ENCODE results near the gene SYT17.

SYT17 gene

DNA sequence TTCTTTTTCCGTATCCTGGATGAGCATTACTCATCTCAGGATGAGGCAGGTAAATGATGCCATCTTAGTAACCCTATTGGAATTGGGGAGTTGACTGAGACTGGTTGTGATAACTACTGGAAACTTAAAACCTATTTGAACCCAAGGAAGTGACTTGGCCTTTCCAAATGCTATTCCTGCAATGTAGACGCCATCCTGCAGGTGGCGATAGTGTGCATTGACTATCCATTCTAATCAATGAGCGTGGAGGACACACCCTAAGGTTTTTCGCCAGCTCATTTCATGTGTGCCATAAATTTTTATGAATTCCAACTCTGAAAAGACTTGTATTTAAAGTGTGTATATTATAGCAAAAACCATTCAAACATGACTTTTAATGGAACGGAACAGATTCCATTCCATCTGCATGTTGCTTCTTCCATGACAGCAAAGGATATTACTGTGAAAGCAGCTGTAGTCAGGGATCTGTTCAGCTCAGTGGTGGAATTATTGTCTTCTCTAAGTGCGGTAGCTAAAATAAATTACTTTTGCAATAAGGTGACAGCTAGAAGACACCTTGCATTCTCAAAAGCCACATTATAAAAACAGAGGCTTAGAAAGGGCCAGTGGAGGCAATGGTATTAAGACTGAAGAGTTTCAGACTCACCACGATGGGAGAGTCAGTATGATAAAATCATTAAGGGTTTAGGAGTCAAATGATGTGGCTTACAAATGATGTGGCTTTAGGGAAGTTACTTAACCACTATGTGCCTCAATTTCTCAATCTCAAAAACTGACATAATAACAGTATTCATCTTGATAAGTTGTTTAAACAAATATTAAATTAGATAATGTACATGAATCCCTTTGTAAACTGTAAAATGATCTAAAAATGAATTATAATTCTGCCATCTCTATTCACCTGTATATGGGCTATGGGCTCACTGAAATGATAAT is 55.5 kb downstream of the SYT17 start:
- no peak for DNase-seq

DNA sequence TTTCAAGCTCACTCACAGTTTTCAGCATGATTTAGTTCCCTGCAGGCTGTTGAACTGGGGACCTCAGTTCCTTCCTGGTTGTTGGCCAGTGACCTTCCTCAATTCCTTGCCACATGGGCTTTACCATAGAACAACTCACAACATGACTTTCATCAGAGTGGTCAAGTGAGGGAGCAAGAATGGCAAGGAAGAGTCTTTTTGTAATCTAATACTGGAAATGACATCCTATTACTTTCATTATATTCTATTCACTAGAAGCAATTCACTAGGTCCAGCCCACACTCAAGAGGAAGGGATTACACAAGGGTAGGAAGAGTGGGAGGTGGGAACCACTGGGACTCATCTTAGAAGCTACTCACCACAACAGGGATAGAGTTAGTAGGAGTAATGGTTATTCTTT is 57.6 kb downstream of the SYT17 start:
- no peak for DNase-seq

DNA sequence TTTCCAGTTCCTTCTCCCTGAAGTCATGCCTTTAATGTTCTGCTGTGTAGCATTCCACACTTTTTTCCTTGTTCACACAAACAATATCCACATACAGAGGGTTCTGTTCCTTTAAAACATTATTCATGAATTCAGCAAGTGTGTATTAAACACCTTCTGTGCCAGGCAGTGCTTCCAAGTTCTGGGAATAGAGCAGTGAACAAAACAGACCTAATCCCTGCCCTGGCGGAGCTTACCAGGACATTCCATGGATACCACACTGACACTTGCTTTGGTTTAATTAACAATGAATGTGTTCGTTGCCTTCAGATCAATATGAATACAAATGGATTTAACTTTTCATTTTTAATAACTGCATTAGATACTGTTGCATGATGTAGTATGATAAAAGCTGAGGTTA is 59.6 kb downstream of the SYT17 start:
- no peak for DNase-seq

DNA sequence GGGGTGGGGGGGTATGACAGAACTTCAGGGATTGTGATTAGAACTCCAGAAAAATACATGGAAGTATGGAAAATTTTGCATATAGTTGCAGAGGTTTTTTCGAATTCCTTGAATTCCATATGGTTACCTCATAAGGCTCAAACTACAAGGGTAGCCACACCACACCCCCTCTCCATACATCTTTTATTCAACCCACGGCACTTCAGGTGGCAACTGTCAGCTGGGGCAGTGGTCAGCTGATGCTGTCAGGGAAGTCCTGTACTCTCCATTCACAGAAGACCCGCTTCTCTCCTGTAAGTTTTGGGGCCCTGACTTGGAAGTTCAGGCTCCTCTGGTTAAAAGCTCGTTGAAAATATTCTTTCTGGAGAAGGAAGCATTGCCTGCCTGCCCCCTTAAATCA is 60.0 kb downstream of the SYT17 start:
- no peak for DNase-seq

DNA sequence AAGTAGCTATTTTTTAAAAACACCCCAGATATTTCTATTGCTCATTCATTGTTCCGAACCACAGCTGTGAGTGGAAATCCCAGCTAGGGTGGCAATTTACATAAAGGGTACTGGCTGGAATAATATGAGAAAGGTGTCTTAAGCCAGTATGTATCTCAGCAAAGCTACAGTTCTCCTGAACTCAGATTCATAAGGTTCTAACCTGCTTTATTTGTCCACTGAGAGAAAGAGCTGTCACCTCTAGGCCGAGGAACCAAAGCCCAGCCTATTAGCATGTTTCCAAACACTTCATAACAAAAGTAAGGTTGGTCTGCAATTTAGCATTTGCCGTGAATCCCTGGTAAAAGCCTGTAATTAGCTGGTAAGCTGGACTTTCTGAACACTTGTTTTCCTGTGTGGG is 60.5 kb downstream of the SYT17 start:
- no peak for DNase-seq

DNA sequence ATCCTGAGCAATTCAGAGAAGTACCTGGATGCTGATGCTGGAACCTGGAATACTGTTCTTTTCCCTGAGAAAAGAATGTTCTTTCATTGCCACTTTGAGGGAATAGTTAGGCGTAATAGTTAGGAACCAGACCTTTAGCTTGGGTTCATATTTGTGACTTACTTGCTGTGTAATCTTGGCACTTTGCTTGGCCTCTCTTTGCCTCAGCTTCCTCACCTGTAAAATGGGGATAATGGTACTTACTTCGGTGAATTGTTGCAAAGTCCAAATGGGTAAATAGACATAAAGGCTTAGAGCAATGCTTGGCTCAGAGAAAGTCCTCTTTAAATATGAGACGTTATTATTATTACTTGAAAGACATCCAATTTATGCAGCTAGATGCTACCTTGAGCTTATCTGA is 62.5 kb downstream of the SYT17 start:
- no peak for DNase-seq

DNA sequence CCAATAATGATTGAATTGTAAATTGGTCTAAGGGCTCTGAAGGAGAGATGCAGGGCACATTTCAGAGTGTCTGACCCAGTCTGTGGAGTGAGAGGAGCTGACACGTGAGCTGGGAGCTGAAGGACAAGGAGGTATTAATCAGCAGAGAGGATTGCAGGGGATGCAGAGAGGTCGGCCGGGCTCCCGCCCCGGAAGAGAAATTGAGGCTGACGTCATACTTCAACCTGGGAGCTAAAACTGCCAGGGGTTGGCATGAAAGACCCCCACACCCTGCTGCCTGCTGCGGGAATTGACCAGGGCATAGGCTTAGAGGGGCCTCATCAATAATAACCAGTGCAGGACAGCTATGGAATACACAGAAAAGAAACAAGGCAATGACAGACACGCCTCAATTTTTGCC is 63.8 kb downstream of the SYT17 start:
- DNase-seq: no peak

DNA sequence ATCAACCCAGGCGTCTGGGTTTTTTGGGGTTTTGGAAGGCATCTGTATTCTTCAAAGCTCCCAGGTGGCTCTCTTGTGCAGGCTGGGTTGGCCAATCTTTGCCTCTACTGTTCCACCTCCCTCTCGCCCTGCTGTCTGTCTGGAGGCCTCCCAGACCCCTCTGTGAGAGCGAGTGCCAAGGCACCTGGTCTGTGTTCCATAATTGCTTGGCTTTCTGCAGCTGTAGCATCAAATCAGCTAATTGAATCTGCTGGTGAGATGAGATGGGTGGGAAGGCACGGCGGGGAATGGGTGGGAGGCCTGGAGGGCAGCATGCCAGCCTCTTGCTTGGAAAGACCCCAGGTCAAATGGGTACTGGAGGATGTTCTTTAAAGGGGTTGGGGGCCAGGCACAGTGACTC is 64.9 kb downstream of the SYT17 start:
- peak; percentile 70 for DNase-seq

DNA sequence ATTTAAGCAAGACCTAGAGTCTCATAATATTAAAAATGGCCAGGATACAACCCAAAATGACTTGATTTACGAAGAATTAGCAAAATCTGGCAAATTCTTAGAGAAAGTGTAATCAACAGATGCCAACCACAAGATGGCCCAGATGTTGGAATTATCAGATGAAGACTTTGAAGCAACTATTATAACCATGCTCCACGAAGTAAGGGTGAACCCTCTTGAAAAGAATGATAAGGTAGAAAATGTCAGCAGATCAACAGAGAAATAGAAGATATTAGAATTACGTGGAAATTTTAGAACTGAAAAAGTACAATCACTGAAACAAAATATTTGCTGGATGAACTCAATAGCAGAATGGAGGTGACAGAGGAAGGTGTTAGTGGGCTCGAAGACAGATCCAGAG is 67.4 kb downstream of the SYT17 start:
- DNase-seq: no peak

DNA sequence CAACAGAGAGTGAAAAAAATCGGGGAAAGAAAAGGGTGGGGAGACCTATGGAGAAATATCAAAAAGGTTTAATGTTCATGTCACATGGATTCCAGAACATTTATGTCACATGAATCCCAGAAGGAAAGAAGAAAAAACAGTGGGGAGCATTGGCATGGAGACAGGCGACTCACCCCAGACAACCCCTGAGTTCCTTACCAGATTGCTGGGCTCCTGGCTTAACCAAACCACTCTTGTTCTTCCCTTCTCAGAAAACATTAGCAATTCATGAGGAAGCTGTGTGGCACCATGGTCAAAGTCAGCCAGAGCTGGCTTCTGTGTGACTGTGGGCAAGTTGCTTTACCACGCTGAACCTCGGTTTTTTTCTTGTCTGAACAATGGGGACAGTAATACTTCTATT is 67.8 kb downstream of the SYT17 start:
- no peak for DNase-seq

DNA sequence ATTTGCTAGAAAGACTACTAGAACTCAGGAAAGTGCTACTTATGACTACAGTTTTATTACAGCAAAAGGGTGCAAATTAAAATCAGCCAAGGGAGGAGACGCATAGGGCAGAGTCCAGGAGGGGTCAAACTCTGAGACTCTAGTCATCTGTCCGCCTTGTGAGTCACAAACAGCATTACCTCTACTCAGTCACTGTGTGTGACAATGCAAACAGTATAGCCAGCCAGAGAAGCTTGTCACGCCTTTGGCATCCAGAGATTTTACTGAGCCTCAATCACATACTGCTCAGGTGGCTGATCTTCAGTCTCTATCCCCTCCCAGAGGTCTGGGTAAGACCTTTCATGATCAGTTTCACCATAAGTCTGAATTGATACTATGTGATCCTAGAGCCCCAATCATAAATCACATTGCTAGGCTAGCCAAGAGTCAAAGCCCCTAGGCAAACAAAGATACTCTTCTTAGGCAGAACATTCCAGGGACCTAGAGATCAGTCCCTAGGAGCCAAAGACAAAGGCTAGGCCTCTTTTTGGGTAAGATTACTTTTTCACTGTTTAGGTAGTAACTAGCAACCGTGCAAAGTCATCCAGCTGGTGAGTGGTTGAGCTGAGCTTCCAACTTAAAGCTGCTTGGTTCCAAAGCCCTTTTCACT is 68.6 kb downstream of the SYT17 start:
- DNase-seq: no peak

DNA sequence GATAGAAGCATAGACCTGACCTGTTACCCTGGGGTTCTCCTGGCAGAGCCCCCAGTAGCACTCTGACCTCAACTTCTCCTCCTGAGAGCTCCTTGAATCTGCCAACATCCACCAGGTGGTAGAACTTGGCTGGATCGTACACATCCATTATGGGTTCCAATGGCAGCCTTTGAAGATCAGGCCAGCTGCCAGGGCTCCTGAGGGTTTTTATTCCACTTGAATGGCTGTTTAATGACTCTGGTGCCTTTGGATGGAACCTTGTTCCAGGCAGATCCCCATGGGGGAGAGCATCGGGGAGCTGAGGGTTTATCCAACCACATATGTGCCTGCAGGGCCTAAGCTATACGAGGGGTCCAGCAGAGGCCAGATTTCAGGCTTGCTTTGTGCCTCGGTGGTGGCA is 70.4 kb downstream of the SYT17 start:
- DNase-seq: peak; percentile 95

DNA sequence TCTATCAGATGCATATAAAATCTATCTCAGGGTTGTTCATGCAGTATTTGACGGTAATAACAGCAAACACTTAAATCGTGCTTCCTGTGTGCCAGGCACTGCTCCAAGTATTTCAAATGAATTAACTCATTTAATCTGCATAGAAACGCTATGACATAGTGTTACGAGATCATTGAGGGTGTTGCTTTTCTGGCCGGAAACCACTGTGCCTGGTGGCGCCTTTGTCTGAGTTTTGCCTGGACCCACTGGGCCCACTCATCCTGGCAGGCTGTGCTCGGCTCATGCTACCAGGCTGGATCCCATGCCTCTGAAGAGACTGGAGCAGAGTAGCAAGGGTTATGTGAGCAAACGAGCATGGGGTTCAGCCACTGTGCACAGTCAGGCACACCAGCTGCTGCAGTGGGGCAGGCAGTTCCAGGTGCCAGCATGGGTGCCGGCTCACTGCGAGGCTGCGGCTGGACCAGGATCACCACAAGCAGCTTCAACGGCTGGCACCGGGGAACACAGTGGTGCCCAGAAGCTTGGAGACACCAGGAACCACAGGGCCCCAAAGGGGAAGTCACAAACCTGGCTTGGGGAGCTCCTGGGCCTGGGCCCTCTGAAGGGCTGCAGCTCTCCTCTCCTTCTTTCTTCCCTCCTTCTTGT is 71.6 kb downstream of the SYT17 start:
- DNase-seq: peak; percentile 59

DNA sequence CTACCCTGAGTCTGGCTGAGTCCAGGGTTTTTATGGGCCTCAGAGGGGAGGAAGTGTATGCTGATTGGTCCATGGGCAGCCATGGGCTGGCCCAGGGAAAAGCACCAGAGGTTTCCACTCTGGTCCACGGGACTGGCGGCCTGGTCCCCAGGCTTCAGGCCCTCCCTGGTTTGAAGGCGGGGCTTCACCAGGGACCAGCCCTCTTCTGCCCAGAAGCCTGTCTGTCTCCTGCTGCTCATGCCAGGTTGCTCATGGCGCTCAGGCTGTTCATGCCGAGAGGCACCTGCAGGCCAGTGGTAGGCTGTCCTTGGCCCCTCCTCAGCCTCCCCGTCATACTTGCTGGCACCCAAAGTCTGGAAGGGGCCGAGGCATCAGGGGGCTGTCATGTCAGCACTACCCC is 72.5 kb downstream of the SYT17 start:
- DNase-seq: no peak

DNA sequence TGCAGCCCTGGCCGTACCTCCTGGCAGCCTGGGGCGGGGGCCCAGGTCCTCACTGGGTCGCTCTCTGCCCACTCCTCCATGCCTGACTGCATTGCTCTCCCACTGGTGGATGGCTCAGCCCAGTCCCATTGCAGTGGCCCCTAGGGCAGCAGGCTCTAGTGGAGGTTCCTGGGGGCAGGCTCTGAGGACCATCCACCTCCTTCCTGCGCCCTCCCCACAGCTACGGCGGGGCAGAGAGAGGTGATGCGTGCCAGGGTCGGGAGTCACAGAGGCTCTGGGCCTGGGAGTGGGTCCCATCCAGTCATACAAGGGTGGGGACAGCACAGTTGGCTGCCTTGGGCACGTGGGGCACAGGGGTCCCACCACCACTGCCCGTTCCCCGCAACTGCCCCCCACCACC is 73.5 kb downstream of the SYT17 start:
- no peak for DNase-seq

DNA sequence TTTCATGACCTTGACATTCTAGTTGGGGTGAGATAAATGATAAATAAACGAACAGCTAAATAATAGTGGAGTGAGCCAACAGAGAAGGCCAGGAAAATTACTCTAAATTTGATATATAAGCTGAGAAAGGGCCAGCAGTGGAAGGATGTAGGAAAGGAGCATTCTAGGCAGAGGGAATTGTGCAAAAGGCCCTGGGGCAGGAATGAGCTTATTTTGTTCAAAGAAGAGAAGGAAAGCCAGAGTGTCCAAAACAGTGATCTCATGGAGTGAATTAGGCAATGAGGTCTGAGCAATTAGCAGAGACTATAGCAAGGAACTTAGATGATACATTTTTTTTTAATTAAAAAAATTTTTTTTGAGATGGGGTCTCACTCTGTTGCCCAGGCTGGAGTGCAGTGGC is 74.1 kb downstream of the SYT17 start:
- DNase-seq: no peak

DNA sequence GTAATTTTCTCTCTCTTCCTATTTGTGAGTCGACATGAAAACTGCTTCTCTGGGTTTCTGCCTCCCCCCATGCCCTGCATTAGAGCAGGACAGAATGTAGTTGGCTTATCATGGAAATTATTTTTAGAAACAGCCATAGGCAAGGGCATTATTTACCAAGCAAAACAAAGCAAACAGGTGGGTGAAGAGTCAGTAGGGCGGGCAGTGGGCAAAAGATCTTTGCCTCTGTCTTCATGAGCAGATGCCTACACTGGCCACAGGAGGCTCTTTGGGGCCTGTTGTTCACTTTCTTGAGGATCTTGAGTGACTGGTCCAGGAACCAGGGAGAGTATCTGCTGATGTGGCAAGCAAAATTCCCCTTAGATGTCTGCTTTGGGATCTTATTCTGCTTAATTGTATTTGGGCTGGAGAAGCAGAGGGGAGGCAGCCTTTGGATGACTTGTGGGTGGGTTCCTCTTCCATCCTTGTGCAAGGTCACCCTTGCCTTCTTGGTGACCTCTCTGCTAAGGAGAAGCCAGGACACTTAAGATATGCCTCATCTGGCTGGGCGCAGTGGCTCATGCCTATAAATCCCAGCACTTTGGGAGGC is 75.0 kb downstream of the SYT17 start:
- no peak for DNase-seq

DNA sequence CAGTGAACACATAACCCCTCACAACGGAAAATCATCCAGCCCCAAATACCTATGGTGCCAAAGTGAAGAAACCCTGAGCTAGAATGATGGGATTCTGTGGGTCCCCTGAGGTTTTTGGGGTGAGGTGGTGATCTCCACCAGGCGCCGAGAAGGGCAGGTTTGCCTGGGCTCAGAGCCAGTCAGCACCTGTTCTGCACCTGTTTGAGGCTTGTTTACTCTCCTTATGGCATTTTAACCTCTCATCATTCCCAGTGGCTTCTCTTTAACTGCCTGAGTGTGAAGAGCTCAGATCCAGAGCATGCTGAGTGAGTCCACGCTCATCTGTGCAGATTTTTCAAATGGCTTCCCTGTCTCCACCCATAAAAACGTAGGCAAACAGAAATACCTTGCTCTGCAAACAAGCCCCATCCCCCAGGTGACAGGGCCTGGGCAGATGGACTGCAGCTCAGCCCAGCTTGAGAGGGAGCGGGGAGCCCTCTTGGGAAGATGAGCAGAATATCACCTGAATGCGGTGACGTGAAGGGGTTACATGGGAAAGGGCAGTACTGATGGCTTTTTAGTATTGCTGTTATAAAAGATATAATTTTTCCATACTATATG is 77.4 kb downstream of the SYT17 start:
- DNase-seq: peak; percentile 91

DNA sequence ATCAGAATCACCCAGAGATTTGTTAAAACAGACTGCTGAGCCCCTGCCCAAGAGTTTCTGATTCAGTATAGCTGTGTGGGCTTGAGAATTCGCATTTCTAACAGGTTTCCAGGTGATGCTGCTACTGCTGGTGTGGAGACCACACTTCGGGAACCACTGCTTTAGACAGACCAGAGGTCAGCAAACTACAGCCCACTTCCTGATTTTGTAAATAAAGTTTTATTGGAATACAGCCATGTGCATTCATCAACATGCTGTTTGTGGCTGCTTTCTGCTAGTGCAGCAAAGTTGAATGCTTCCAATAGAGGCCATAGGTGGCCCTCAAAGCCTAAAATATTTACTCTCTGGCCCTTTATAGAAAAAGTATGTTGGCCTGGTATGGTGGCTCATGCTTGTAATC is 84.9 kb downstream of the SYT17 start:
- DNase-seq: no peak

DNA sequence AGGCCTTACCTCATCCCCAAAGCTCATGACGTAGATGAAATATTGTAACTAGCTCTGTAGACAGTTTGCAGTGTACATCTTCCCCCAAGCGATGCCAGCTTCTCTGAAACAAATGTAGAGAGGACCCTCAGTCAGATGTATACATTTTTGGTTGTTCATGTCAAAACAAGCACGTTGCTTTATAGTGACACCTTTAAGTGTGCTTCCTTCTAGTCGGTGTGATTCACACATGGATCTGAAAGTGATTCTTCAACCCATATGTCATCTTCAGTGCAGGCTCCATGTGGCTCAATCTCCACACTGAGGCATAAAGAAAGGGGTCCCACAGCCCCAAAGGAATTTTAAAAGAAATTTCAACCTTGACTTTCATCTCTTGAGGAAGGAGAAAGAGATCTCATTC is 86.6 kb downstream of the SYT17 start:
- no peak for DNase-seq

DNA sequence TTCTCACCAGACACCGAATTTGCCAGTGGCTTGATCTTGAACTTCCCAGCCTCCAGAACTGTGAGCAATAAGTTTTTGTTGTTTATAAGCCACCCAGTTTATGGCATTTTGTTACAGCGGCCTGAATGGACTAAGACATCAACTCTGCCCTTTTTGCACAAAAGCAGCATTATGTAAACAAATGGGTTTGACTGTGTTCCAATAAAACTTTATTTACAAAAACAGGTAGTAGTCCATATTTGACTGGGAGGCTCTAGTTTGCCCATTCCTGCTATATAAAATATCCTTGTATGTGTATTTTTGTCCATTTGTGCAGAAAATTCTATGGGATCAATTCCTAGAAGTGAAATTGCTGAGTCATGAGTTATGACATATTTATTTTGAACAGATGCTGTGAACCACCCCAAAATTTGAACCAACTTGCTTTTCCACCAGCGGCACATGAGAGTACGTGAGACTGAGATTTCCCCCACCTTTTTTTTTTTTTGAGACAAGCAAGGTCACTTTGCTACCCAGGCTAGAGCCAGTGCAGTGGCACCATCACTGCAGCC is 96.2 kb downstream of the SYT17 start:
- no peak for DNase-seq

DNA sequence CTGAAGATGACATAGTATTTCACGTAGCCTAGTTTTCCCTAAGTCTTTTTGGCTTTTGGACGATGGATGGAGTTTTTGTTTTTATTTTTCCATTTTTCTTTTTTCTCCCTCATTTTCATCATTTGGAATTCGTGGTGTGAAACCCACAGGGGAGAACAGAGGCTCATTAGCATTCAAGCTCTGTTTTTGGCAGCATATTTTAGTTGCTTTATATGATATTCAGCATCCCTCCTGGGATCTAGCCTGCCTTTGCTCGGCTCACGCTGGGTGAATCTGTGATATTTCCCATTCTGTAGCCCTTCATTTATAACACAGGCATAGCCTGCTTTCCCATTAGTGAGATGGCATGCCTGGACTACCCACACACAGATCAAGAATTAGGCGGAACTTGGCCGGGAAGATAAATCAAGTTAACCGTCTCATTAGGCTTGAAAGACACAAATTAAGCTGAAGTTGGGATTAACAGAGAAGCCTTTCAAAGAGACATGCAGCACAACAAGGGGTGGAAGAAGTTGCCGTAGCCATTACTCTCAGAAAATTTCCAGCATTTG is 97.4 kb downstream of the SYT17 start:
- no peak for DNase-seq

DNA sequence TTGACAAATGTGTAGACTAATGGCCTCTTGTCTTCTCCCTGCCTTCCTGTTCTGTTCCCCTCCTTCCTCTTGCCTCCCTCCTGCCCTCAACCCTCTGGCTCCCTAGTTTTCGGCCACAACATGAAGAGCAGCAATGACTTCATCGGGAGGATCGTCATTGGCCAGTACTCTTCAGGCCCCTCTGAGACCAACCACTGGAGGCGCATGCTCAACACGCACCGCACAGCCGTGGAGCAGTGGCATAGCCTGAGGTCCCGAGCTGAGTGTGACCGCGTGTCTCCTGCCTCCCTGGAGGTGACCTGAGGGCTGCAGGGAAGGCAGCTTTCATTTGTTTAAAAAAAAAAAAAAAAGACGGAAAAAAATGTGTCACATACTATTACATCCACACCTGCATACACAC is 98.7 kb downstream of the SYT17 start:
- no peak for DNase-seq

Data from NCI-H1092 treated with DMSO at 0.1 percent for 48 hours (cell line).